Activated T-cell treated with anti-CD3 and anti-CD28 coated beads, Interleukin-2, amount 50 U/mL, for 24 hours (primary cell): ENCODE results near the gene SERPINB2.

Source experiments
- DNase-seq: peaks from one replicate; pipeline ENCODE4 v3.0.0-alpha.2; 2020
- H3K27ac Mint-ChIP-seq: 2 replicates; pipeline ENCODE4 v1.8.0; 2020; ENCODE audit warnings: mild to moderate bottlenecking, mixed read lengths
- H3K27me3 Mint-ChIP-seq: 2 replicates; pipeline ENCODE4 v1.8.0; 2020; ENCODE audit warnings: mixed read lengths
- H3K36me3 Mint-ChIP-seq: 2 replicates; pipeline ENCODE4 v1.8.0; 2020; ENCODE audit warnings: low read depth, mixed read lengths
- H3K4me1 Mint-ChIP-seq: 2 replicates; pipeline ENCODE4 v1.8.0; 2020; ENCODE audit warnings: low read depth, mixed read lengths
- H3K4me3 Mint-ChIP-seq: 2 replicates; pipeline ENCODE4 v1.8.0; 2020; ENCODE audit warnings: mild to moderate bottlenecking, moderate library complexity, mixed read lengths
- H3K9me3 Mint-ChIP-seq: 2 replicates; pipeline ENCODE4 v1.8.0; 2020; ENCODE audit warnings: mixed read lengths

Gene SERPINB2

GRCh38 chr18:63887424-63887823 lies at the start of gene SERPINB2:
Gene SERPINB2 (plus strand): TSS chr18:63887705. CDS start chr18:63891445, 3,740 bp downstream.
- DNase-seq, result no peak
- peaks cover 8% of the 10 kb centered on the region for H3K4me1 Mint-ChIP-seq
- H3K9me3 Mint-ChIP-seq, result no peaks in the 10 kb centered on the region
- no peak within 1 kb of the TSS for H3K27ac Mint-ChIP-seq
- H3K27me3 Mint-ChIP-seq, result peaks cover 29% of the 10 kb centered on the region
- no peak within 1 kb of the TSS for H3K4me3 Mint-ChIP-seq
- H3K36me3 Mint-ChIP-seq, result no peaks in the 10 kb centered on the region

- H3K27me3 Mint-ChIP-seq, result peaks cover 11% of the 10 kb centered on the region
- H3K4me3 Mint-ChIP-seq, result no peak overlapping the region
- H3K36me3 Mint-ChIP-seq, result no peaks in the 10 kb centered on the region
- no peaks in the 10 kb centered on the region for H3K4me1 Mint-ChIP-seq
- H3K27ac Mint-ChIP-seq, result no peak overlapping the region
- no peaks in the 10 kb centered on the region for H3K9me3 Mint-ChIP-seq
- DNase-seq, result no peak
Measured at GRCh38 chr18:63843008-63843407, 44.5 kb upstream of the SERPINB2 start.

GRCh38 chr18:63844254-63844653 lies 43.3 kb upstream of the SERPINB2 start:
- H3K27ac Mint-ChIP-seq, result no peak overlapping the region
- H3K4me3 Mint-ChIP-seq, result no peak overlapping the region
- no peaks in the 10 kb centered on the region for H3K36me3 Mint-ChIP-seq
- no peak for DNase-seq
- no peaks in the 10 kb centered on the region for H3K9me3 Mint-ChIP-seq
- H3K4me1 Mint-ChIP-seq, result no peaks in the 10 kb centered on the region
- peaks cover 16% of the 10 kb centered on the region for H3K27me3 Mint-ChIP-seq

GRCh38 chr18:63848159-63848558 lies 39.3 kb upstream of the SERPINB2 start:
- no peak overlapping the region for H3K27ac Mint-ChIP-seq
- H3K27me3 Mint-ChIP-seq, result peaks cover 17% of the 10 kb centered on the region
- no peaks in the 10 kb centered on the region for H3K4me1 Mint-ChIP-seq
- H3K4me3 Mint-ChIP-seq, result no peak overlapping the region
- DNase-seq, result no peak
- H3K9me3 Mint-ChIP-seq, result no peaks in the 10 kb centered on the region
- no peaks in the 10 kb centered on the region for H3K36me3 Mint-ChIP-seq

- Mint-ChIP-seq H3K36me3 (no peaks in the 10 kb centered on the region), H3K27ac (no peak overlapping the region), H3K4me1 (no peaks in the 10 kb centered on the region), H3K27me3 (peaks cover 14% of the 10 kb centered on the region), H3K9me3 (peaks cover 1% of the 10 kb centered on the region), H3K4me3 (no peak overlapping the region)
- no peak for DNase-seq
Measured at GRCh38 chr18:63850020-63850419, 37.5 kb upstream of the SERPINB2 start.

GRCh38 chr18:63850636-63851035 lies 36.9 kb upstream of the SERPINB2 start:
- no peaks in the 10 kb centered on the region for H3K36me3 Mint-ChIP-seq
- no peak for DNase-seq
- no peak overlapping the region for H3K27ac Mint-ChIP-seq
- peaks cover 2% of the 10 kb centered on the region for H3K9me3 Mint-ChIP-seq
- H3K4me3 Mint-ChIP-seq, result no peak overlapping the region
- H3K4me1 Mint-ChIP-seq, result no peaks in the 10 kb centered on the region
- peaks cover 14% of the 10 kb centered on the region for H3K27me3 Mint-ChIP-seq

- no peaks in the 10 kb centered on the region for H3K36me3 Mint-ChIP-seq
- no peaks in the 10 kb centered on the region for H3K4me1 Mint-ChIP-seq
- no peak overlapping the region for H3K4me3 Mint-ChIP-seq
- DNase-seq, result no peak
- H3K9me3 Mint-ChIP-seq, result peaks cover 2% of the 10 kb centered on the region
- no peak overlapping the region for H3K27ac Mint-ChIP-seq
- H3K27me3 Mint-ChIP-seq, result peaks cover 27% of the 10 kb centered on the region
Measured at GRCh38 chr18:63858456-63858855, 29.0 kb upstream of the SERPINB2 start.

- H3K27me3 Mint-ChIP-seq, result peaks cover 27% of the 10 kb centered on the region
- no peaks in the 10 kb centered on the region for H3K4me1 Mint-ChIP-seq
- no peaks in the 10 kb centered on the region for H3K36me3 Mint-ChIP-seq
- H3K9me3 Mint-ChIP-seq, result peaks cover 2% of the 10 kb centered on the region
- H3K4me3 Mint-ChIP-seq, result no peak overlapping the region
- H3K27ac Mint-ChIP-seq, result no peak overlapping the region
- no peak for DNase-seq
Measured at GRCh38 chr18:63859781-63860475, 27.6 kb upstream of the SERPINB2 start.

- H3K9me3 Mint-ChIP-seq, result no peaks in the 10 kb centered on the region
- H3K4me1 Mint-ChIP-seq, result no peaks in the 10 kb centered on the region
- H3K36me3 Mint-ChIP-seq, result no peaks in the 10 kb centered on the region
- DNase-seq, result no peak
- H3K27me3 Mint-ChIP-seq, result peaks cover 27% of the 10 kb centered on the region
- H3K4me3 Mint-ChIP-seq, result no peak overlapping the region
- H3K27ac Mint-ChIP-seq, result no peak overlapping the region
Measured at GRCh38 chr18:63860531-63860930, 27.0 kb upstream of the SERPINB2 start.

- no peaks in the 10 kb centered on the region for H3K36me3 Mint-ChIP-seq
- H3K9me3 Mint-ChIP-seq, result no peaks in the 10 kb centered on the region
Measured at GRCh38 chr18:63867368-63868125, 20.0 kb upstream of the SERPINB2 start.

GRCh38 chr18:63868546-63868945 lies 19.0 kb upstream of the SERPINB2 start:
- DNase-seq, result no peak
- no peak overlapping the region for H3K4me3 Mint-ChIP-seq
- no peaks in the 10 kb centered on the region for H3K4me1 Mint-ChIP-seq
- no peak overlapping the region for H3K27ac Mint-ChIP-seq
- peaks cover 9% of the 10 kb centered on the region for H3K27me3 Mint-ChIP-seq
- H3K36me3 Mint-ChIP-seq, result no peaks in the 10 kb centered on the region
- H3K9me3 Mint-ChIP-seq, result no peaks in the 10 kb centered on the region

More at GRCh38 chr18:63867368-63868125, 20.0 kb upstream of the SERPINB2 start:
- H3K27me3 Mint-ChIP-seq, result peaks cover 8% of the 10 kb centered on the region
- no peak for DNase-seq
- H3K27ac Mint-ChIP-seq, result no peak overlapping the region
- no peak overlapping the region for H3K4me3 Mint-ChIP-seq
- no peaks in the 10 kb centered on the region for H3K4me1 Mint-ChIP-seq

- Mint-ChIP-seq H3K9me3 (no peaks in the 10 kb centered on the region), H3K27ac (no peak overlapping the region)
Measured at GRCh38 chr18:63869374-63869773, 18.1 kb upstream of the SERPINB2 start.

GRCh38 chr18:63869851-63870250 lies 17.7 kb upstream of the SERPINB2 start:
- H3K9me3 Mint-ChIP-seq, result no peaks in the 10 kb centered on the region
- no peak overlapping the region for H3K27ac Mint-ChIP-seq
- peaks cover 9% of the 10 kb centered on the region for H3K27me3 Mint-ChIP-seq
- H3K4me3 Mint-ChIP-seq, result no peak overlapping the region
- H3K36me3 Mint-ChIP-seq, result no peaks in the 10 kb centered on the region
- no peaks in the 10 kb centered on the region for H3K4me1 Mint-ChIP-seq
- no peak for DNase-seq

More at GRCh38 chr18:63869374-63869773, 18.1 kb upstream of the SERPINB2 start:
- no peaks in the 10 kb centered on the region for H3K4me1 Mint-ChIP-seq
- H3K4me3 Mint-ChIP-seq, result no peak overlapping the region
- H3K27me3 Mint-ChIP-seq, result peaks cover 9% of the 10 kb centered on the region
- no peaks in the 10 kb centered on the region for H3K36me3 Mint-ChIP-seq
- DNase-seq, result no peak

GRCh38 chr18:63871836-63872235 lies 15.7 kb upstream of the SERPINB2 start:
- Mint-ChIP-seq H3K27ac (no peak overlapping the region), H3K9me3 (no peaks in the 10 kb centered on the region), H3K4me3 (no peak overlapping the region), H3K27me3 (peaks cover 11% of the 10 kb centered on the region), H3K36me3 (no peaks in the 10 kb centered on the region), H3K4me1 (no peaks in the 10 kb centered on the region)
- no peak for DNase-seq

GRCh38 chr18:63872586-63872985 lies 14.9 kb upstream of the SERPINB2 start:
- Mint-ChIP-seq H3K27me3 (peaks cover 11% of the 10 kb centered on the region), H3K36me3 (no peaks in the 10 kb centered on the region), H3K9me3 (no peaks in the 10 kb centered on the region), H3K4me1 (no peaks in the 10 kb centered on the region), H3K4me3 (no peak overlapping the region), H3K27ac (no peak overlapping the region)
- DNase-seq, result no peak
